IMR-90 (cell line): ENCODE data around the gene ANKRD11. TPM values are rescaled to one million over a fixed set of nuclear protein-coding genes. Genes with fewer than 3 reads are reported as not detected.

ENCODE experiments used
- ATAC-seq: fragments of 200-7000 bp; cut with Tn5 transposase; 2 replicates; pipeline ENCODE4 v1.9.1; 2020; ENCODE audit warnings: low read depth, mild to moderate bottlenecking, moderate library complexity
- BruUV-seq: library from RNA; stranded (reverse); fragments of 400-500 nt; replicated peaks from 2 replicates; lab custom pipeline; 2021; lab: Mats Ljungman, UMichigan
- CTCF ChIA-PET: fragments of 300-600 bp; formaldehyde crosslinking; extraction: SDS; loops from one replicate; lab custom pipeline; 2021; ENCODE audit warnings: antibody characterized with exemption; lab: Yijun Ruan, JAX
- POLR2A ChIA-PET: fragments of 300-600 bp; sonication (Branson Sonifier 250); formaldehyde crosslinking; loops from one replicate; lab custom pipeline; 2022; ENCODE audit warnings: antibody characterized with exemption; ENCODE audit not compliant: unreplicated experiment; lab: Charles Lee
- DNase-seq: peaks from one replicate; pipeline ENCODE4 v3.0.0; 2013
- H2AFZ ChIP-seq: replicated peaks from 2 replicates; pipeline ENCODE3; 2013; ENCODE audit warnings: low read length, mild to moderate bottlenecking; ENCODE audit not compliant: poor library complexity
- H2AK5ac ChIP-seq: 2 replicates; pipeline ENCODE4 v1.6.1; 2013; ENCODE audit warnings: low read depth, low read length, inconsistent platforms
- H2AK9ac ChIP-seq: replicated peaks from 2 replicates; pipeline ENCODE3; 2013; ENCODE audit warnings: mild to moderate bottlenecking, low read depth, low read length, moderate library complexity; ENCODE audit not compliant: poor library complexity
- H2BK120ac ChIP-seq: 2 replicates; pipeline ENCODE4 v1.6.1; 2013; ENCODE audit warnings: low read depth, low read length, inconsistent platforms
- H2BK15ac ChIP-seq: 3 replicates; pipeline ENCODE4 v1.6.1; 2013; ENCODE audit warnings: low read depth, low read length, inconsistent platforms
- H2BK20ac ChIP-seq: 2 replicates; pipeline ENCODE4 v1.6.1; 2013; ENCODE audit warnings: low read depth, mild to moderate bottlenecking, inconsistent platforms, low read length, moderate library complexity
- H2BK5ac ChIP-seq: 2 replicates; pipeline ENCODE4 v1.6.1; 2013; ENCODE audit warnings: mild to moderate bottlenecking, low read depth, low read length, inconsistent platforms; ENCODE audit not compliant: poor library complexity, severe bottlenecking
- H3K14ac ChIP-seq: replicated peaks from 2 replicates; pipeline ENCODE4 v1.6.1; 2013; ENCODE audit warnings: low read depth, low read length, inconsistent platforms
- H3K18ac ChIP-seq: 2 replicates; pipeline ENCODE4 v1.6.1; 2013; ENCODE audit warnings: low read depth, low read length, control low read depth
- H3K23ac ChIP-seq: 2 replicates; pipeline ENCODE4 v1.6.1; 2013; ENCODE audit warnings: low read depth, low read length, inconsistent platforms
- H3K27ac ChIP-seq: 2 replicates; pipeline ENCODE4 v1.5.1; 2013; ENCODE audit warnings: mild to moderate bottlenecking, control low read depth, low read length; ENCODE audit not compliant: insufficient read depth
- H3K27me3 ChIP-seq: 2 replicates; pipeline ENCODE4 v1.6.1; 2013; ENCODE audit warnings: low read length; ENCODE audit not compliant: control insufficient read depth, insufficient read depth
- H3K36me3 ChIP-seq: 2 replicates; pipeline ENCODE4 v1.6.1; 2013; ENCODE audit warnings: low read length, mixed read lengths; ENCODE audit not compliant: control insufficient read depth, insufficient read depth
- H3K4ac ChIP-seq: 2 replicates; pipeline ENCODE4 v1.6.1; 2013; ENCODE audit warnings: low read depth, low read length, inconsistent platforms
- H3K4me1 ChIP-seq: 2 replicates; pipeline ENCODE4 v1.6.1; 2013; ENCODE audit warnings: low read length, mixed read lengths; ENCODE audit not compliant: control insufficient read depth, insufficient read depth
- H3K4me2 ChIP-seq: 2 replicates; pipeline ENCODE4 v1.6.1; 2013; ENCODE audit warnings: low read depth, mild to moderate bottlenecking, control low read depth, low read length, moderate library complexity
- H3K4me3 ChIP-seq: 2 replicates; pipeline ENCODE4 v1.5.1; 2013; ENCODE audit warnings: low read depth, mild to moderate bottlenecking, control low read depth, low read length, moderate library complexity; ENCODE audit not compliant: insufficient read depth
- H3K56ac ChIP-seq: 2 replicates; pipeline ENCODE4 v1.6.1; 2013; ENCODE audit warnings: low read length, inconsistent platforms; ENCODE audit not compliant: insufficient read depth; ENCODE audit errors: extremely low read depth
- H3K79me1 ChIP-seq, 2 experiments: 2 replicates each; pipeline ENCODE4 v1.6.1; 2013; ENCODE audit warnings: low read length in 2 of 2, inconsistent platforms in 1 of 2, low read depth in 1 of 2
- H3K9ac ChIP-seq: 2 replicates; pipeline ENCODE4 v1.6.1; 2013; ENCODE audit warnings: low read depth, low read length, control low read depth
- H3K9me1 ChIP-seq: 2 replicates; pipeline ENCODE4 v1.6.1; 2013; ENCODE audit warnings: low read length, inconsistent platforms; ENCODE audit not compliant: insufficient read depth
- H3K9me3 ChIP-seq: 2 replicates; pipeline ENCODE4 v1.6.1; 2013; ENCODE audit warnings: low read length; ENCODE audit not compliant: control insufficient read depth, insufficient read depth
- H4K20me1 ChIP-seq: 2 replicates; pipeline ENCODE4 v1.6.1; 2013; ENCODE audit warnings: low read length, inconsistent platforms; ENCODE audit not compliant: insufficient read depth
- H4K5ac ChIP-seq: 2 replicates; pipeline ENCODE4 v1.6.1; 2013; ENCODE audit warnings: mild to moderate bottlenecking, low read depth, low read length, control low read depth
- H4K8ac ChIP-seq, 2 experiments: 2 replicates each; pipeline ENCODE4 v1.6.1; 2013; ENCODE audit warnings: low read depth in 2 of 2, low read length in 2 of 2, control low read depth in 1 of 2, inconsistent platforms in 1 of 2
- H4K91ac ChIP-seq: 2 replicates; pipeline ENCODE4 v1.6.1; 2013; ENCODE audit warnings: low read depth, low read length, inconsistent platforms; ENCODE audit not compliant: insufficient read depth
- CEBPB ChIP-seq: IDR thresholded peaks from 2 replicates; pipeline ENCODE4 v1.6.1; 2012; ENCODE audit warnings: low read depth, low read length, improper control_type of control experiment
- RFX5 ChIP-seq: IDR thresholded peaks from 2 replicates; pipeline ENCODE4 v1.8.0; 2012; ENCODE audit warnings: low read depth, mild to moderate bottlenecking, low read length, moderate library complexity
- WGBS, 2 experiments: methylation state at CpG; one replicate each; pipeline versions ENCODE4 v1.1.5 to v1.1.7; 2013; ENCODE audit warnings: missing lambda C conversion rate in 2 of 2; ENCODE audit not compliant: insufficient read length in 1 of 2; ENCODE audit errors: extremely low coverage in 2 of 2; 5-methylcytosine and 5-hydroxymethylcytosine counted together
- dilution Hi-C: fragments of 300-500 bp; cut with HindIII; formaldehyde crosslinking; loops from one replicate; pipeline ENCODE4 v1.14.3; 2018; ENCODE audit warnings: low sequenced_read_pairs; ENCODE audit not compliant: unreplicated experiment
- in situ Hi-C: fragments of 300-500 bp; cut with MboI; formaldehyde crosslinking; loops from 3 replicates; pipeline ENCODE4 v1.14.3; 2019; ENCODE audit warnings: low sequenced_read_pairs, inconsistent platforms, mixed read lengths
- intact Hi-C: fragments of 100-400 bp; cut with micrococcal nuclease; formaldehyde crosslinking; loops from 2 replicates; pipeline ENCODE4 v1.10.0; 2022
- polyA plus RNA-seq, 3 experiments: library from polyadenylated mRNA; depleted of rRNA; stranded (reverse); fragments of >200 nt; gene quantifications; 2 replicates each; pipeline ENCODE4 v1.2.3, GENCODE V29; 2012; ENCODE audit warnings: low replicate concordance in 1 of 3
- total RNA-seq: library from RNA; depleted of rRNA; stranded (reverse); fragments of >200 nt; gene quantifications from 2 replicates; pipeline ENCODE4 v1.2.3, GENCODE V29; 2012

ANKRD11 gene
- total and polyA plus RNA-seq, 2 of the 4 experiments (the other 2 are of a cell fraction) = 46.8 to 71.9 TPM

GRCh38 chr16:89295915-89296314 is 194.4 kb downstream of the ANKRD11 start:
- peaks cover 19% of the 10 kb centered on the region for H3K4me1 ChIP-seq
- no peak overlapping the region for H4K8ac ChIP-seq
- 80% methylated on average over 1 of the region's 6 CpGs; no CpG with 5 or more reads in 1 of the 2 experiments for WGBS, 2 experiments
- H3K36me3 ChIP-seq = peaks cover 22% of the 10 kb centered on the region
- no peak overlapping the region for H3K4me3 ChIP-seq
- no peak overlapping the region for H3K18ac ChIP-seq
- no peak overlapping the region for H2BK15ac ChIP-seq
- H2BK20ac ChIP-seq = no peak overlapping the region
- H3K14ac ChIP-seq = no peak overlapping the region
- ChIA-PET POLR2A (no interaction called here), CTCF (interaction anchor here (0.7 kb wide), 1 partner anchor 61 kb away, joined by 3 read pairs; no protein-coding TSS in a partner anchor)
- in situ Hi-C loops (no loop called here), dilution Hi-C loops (no loop called here), intact Hi-C loops (no loop called here)
- H3K9me1 ChIP-seq = peaks cover 20% of the 10 kb centered on the region
- H2AK9ac ChIP-seq = no peak overlapping the region
- H4K91ac ChIP-seq = no peak overlapping the region
- no peak overlapping the region for H3K4ac ChIP-seq
- no peak overlapping the region for H2AFZ ChIP-seq
- peaks cover 53 to 89% of the 10 kb centered on the region in 2 experiments for H3K79me1 ChIP-seq
- H4K5ac ChIP-seq = no peak overlapping the region
- H3K9me3 ChIP-seq = no peaks in the 10 kb centered on the region
- H4K20me1 ChIP-seq = peaks cover 90% of the 10 kb centered on the region
- BruUV-seq = no TSS peak
- no peak overlapping the region for H3K23ac ChIP-seq
- no peak overlapping the region for H2BK120ac ChIP-seq
- ATAC-seq = no peak
- H2AK5ac ChIP-seq = no peak overlapping the region
- H2BK5ac ChIP-seq = no peak overlapping the region
- DNase-seq = no peak
- H3K27ac ChIP-seq = no peak overlapping the region
- TF ChIP-seq CEBPB (0 out of 2 replicates have a peak, but pooled peaks have one; percentile 13), RFX5 (no peak)
- H3K27me3 ChIP-seq = no peaks in the 10 kb centered on the region
- H3K4me2 ChIP-seq = no peak overlapping the region
- no peak overlapping the region for H3K56ac ChIP-seq
- no peak overlapping the region for H3K9ac ChIP-seq
